Astrocyte (in vitro differentiated cells and primary cell): ENCODE data around the gene CHCHD6.

Experiments
- CTCF ChIP-seq: IDR thresholded peaks from 2 replicates; pipeline ENCODE4 v1.5.1; 2011; ENCODE audit warnings: low read depth, mild to moderate bottlenecking, inconsistent platforms, low read length, moderate library complexity; ENCODE audit not compliant: insufficient read depth
- EZH2 ChIP-seq: IDR thresholded peaks from 2 replicates; pipeline ENCODE4 v1.6.1; 2012; ENCODE audit warnings: mild to moderate bottlenecking, low read length, inconsistent platforms; ENCODE audit not compliant: insufficient read depth

DNA sequence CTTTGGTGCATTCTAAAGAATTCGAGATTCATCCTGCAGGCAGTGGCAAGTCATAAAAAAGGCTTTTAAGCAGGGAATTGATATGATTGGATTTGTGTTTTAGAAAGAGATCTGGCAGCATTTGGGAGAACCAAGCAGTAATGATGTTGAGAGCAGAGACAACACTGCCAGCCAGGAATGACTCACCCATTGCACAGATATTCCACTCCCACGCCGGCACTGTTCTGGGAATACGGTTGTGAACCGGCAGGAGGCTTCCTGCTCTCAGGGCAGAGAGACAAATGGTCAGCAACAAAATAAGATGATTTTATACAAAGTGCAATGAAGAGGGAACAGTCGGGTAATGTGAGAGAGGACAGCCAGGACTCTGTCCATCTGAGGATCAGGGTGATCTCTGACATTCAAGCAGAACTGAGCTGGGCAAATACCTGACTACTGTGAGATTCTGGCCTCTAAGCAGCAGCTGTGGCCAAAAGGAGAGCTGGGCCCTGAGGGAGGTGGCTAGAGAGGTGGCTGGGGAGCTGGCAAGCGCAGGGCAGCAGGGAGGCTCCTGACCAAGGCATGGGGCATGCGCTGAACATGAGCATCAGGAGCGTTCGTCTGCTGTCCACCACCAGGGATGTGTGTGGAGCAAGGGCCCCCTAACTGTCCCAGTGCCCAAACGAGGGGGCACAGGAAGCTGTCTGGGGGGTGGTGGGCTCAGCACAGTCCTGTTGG lies 222.8 kb downstream of the CHCHD6 start:
- TF ChIP-seq EZH2, result no peak
- TF ChIP-seq CTCF, result peak; percentile 41
